GM12878 (cell line): Measurements from ENCODE around the gene MMP14.

Experiments
- CEBPB ChIP-seq, 2 experiments: fragments of 150-350 bp in 1 of 2; IDR thresholded peaks; 2 replicates each; pipeline ENCODE4 v1.6.1; 2012 to 2014; ENCODE audit warnings: low read depth in 2 of 2, low read length in 2 of 2, borderline replicate concordance in 1 of 2, inconsistent platforms in 1 of 2
- MXI1 ChIP-seq: fragments of 150-350 bp; IDR thresholded peaks from 2 replicates; pipeline ENCODE4 v1.6.1; 2011; ENCODE audit warnings: low read depth, mild to moderate bottlenecking, inconsistent platforms, low read length, improper control_type of control experiment

GRCh38 chr14:22875003-22875747 lies 38.8 kb downstream of the MMP14 start:
- TF ChIP-seq MXI1 (no peak), CEBPB (IDR thresholded peaks at IDR 0.05; ENCODE audit: borderline replicate concordance in 1 of 2, low read depth in 2 of 2, low read length in 2 of 2) (no peak)
